Fibroblast of the aortic adventitia (primary cell): ENCODE measurements around the gene COL4A1. TPM values are rescaled to one million over a fixed set of nuclear protein-coding genes. Genes with fewer than 3 reads are reported as not detected.
A peak's percentile ranks its signal among the peaks of the same experiment; 100 is the strongest.

ENCODE experiments used
- DNase-seq: peaks from one replicate; pipeline ENCODE4 v3.0.0-alpha.2; 2010; ENCODE audit warnings: low read depth
- H3K4me3 ChIP-seq: 2 replicates; pipeline ENCODE4 v1.5.1; 2011; ENCODE audit warnings: low read depth, mild to moderate bottlenecking, control low read depth, low read length, moderate library complexity
- total RNA-seq: library from RNA; depleted of rRNA; stranded (reverse); fragments of >200 nt; gene quantifications from 2 replicates; pipeline ENCODE4 v1.2.3, GENCODE V29; 2012; ENCODE audit warnings: low replicate concordance
- TF ChIP-seq, protein P1 (sequence below): IDR thresholded peaks from 2 replicates; pipeline ENCODE4 v1.5.1; 2011; ENCODE audit warnings: mild to moderate bottlenecking, low read length, control low read depth, inconsistent platforms; ENCODE audit not compliant: insufficient read depth

The COL4A1 gene
- total RNA-seq, 1 donor, result 43.7 TPM

DNA sequence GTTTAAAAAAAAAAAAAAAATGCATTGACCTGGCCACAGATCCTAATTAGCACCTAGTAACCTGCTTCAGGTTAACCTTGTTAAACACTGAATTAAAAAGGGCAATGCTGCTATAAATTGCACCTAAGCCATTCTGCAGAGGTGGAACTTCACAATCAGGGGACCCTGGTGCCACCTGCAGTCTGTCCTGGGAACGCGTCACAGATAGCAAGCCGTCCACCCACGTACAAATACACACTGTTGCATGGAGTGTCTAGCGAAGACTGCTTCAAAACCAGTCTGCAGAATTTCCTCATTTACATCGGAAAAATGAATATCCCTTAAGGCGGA lies 169.3 kb downstream of the COL4A1 start:
- TF ChIP-seq, protein P1, sequence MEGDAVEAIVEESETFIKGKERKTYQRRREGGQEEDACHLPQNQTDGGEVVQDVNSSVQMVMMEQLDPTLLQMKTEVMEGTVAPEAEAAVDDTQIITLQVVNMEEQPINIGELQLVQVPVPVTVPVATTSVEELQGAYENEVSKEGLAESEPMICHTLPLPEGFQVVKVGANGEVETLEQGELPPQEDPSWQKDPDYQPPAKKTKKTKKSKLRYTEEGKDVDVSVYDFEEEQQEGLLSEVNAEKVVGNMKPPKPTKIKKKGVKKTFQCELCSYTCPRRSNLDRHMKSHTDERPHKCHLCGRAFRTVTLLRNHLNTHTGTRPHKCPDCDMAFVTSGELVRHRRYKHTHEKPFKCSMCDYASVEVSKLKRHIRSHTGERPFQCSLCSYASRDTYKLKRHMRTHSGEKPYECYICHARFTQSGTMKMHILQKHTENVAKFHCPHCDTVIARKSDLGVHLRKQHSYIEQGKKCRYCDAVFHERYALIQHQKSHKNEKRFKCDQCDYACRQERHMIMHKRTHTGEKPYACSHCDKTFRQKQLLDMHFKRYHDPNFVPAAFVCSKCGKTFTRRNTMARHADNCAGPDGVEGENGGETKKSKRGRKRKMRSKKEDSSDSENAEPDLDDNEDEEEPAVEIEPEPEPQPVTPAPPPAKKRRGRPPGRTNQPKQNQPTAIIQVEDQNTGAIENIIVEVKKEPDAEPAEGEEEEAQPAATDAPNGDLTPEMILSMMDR, result no peak
- peak; percentile 27 for DNase-seq
- H3K4me3 ChIP-seq, result peak overlapping the region; percentile 74

DNA sequence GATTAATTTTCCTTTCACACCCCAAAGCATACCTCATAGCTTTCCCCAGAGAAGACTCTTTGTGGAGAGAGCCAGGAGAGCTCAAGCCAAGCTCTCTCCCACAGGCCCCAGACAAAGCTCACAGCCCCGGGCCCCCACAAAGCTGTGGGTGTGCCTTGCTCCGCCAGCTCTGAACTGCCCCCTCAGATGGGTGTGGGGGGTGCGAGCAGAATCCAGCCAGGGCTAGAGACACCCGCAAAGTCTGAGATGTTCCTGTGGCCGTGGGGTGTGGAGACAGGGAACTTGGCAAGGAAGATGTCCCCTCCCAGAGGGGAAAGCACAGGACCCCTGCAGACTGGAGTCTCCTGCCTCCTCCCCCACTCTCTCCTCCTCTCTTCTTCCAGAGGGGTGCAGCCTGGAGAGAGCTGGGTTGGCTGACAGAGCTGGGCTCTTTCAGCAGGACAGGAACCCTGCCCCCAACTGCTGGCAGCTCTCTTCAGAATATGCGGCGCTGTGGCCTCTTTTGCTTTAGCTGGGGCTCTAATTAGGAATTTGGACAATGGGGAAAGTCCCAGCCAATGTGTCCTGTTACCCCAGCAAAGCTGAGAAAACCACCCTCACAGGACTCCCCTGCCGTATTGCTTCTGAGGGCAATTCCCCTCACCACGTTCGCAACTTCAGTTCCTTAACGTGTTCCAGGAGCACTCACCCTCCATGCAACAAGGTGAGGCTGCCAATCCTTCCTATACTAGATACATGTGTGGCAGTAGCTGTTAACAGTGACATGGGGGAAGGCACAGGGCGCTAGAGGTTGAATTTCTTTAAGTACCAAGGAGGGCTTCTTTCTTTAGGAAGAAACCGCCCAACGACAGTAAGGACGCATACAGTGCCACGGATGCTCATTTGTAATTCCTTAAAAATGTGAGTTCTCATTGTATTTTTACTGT lies 170.0 kb downstream of the COL4A1 start:
- H3K4me3 ChIP-seq, result no peak overlapping the region
- TF ChIP-seq, protein P1, result no peak
- DNase-seq, result no peak

DNA sequence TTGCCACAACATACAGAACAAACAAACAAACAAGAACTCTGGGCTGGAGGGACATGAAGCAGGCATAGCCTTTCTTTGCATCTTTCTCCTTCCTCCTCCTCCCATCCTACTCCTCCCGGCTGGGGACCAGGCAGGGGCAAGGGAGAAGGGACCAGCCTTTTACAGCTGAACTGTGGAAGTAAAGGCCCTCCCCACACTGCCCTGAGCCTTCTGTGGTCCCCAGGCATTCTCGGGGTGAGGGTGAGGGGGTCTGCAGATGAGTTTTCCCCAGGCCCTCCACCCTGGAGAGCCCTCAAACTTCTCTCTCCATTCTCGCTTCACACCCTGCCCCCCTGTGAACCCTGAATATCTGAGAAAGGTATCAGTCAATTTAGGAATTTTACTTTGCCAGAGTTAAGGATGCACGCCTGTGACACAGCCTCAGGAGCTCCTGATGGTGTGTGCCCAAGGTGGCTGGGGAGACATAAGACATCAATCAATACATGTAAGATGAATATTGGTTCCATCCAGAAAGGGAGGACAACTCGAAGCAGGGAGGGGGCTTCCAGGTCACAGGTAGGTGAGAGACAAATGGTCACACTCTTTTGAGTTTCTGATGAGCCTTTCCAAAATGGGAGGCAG lies 170.9 kb downstream of the COL4A1 start:
- H3K4me3 ChIP-seq, result no peak overlapping the region
- no peak for DNase-seq
- TF ChIP-seq, protein P1, result no peak

DNA sequence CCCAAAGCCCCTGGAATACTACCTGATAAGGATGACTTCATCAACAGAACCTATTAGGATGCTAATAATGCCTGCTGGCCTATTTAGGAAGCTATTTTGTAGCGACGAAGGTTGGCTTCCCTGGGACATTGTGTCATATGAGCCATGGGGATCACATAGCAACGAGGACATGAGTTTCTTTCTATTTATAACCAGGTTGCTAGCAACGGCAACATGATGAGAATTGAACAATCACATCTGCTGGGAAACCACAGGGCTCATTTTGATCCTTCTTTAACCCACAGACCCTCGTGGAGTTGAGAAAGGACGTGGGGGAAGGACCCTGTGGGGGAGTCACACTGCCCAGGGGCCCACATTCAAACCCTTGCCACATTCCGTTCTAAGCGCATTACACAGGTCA lies 172.2 kb downstream of the COL4A1 start:
- H3K4me3 ChIP-seq, result no peak overlapping the region
- TF ChIP-seq, protein P1, result no peak
- DNase-seq, result no peak

DNA sequence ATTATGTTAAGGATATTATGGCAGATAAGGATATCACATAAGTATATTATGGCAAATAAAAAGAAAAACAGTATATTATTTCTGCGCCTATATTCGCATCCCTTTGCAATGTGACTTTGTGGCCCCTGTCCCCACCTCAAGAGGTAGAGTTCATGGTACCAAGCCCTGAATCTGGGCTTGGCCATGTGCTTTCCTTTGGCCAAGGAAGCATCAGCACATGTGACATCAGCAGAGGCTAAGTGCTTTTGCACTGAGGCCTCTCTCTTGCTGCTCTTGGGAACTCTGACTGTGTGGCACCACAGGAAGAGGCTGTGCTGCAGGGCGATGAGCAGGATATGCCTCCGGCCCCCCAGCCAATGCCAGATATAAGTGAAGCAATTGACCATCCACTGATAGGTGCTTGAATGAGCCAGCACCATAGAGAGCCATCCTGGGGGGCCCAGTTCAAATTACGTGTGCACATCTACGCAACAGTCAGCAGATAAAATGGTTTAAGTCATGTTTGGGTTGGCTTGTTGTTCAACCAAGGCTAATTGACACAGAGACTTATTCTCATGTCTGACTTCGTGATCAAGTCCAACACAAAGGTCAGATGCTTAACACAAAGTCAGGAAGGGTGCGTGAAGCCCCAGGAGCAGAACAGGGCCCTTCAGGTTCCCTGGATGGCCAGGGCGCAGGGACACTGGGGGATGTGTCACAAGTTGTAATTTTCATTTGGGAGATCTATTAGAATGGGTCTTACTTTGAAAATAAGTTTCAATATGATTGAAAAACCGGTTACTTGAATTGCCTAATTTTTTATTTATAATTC lies 173.3 kb downstream of the COL4A1 start:
- H3K4me3 ChIP-seq, result no peak overlapping the region
- no peak for DNase-seq
- TF ChIP-seq, protein P1, result no peak

DNA sequence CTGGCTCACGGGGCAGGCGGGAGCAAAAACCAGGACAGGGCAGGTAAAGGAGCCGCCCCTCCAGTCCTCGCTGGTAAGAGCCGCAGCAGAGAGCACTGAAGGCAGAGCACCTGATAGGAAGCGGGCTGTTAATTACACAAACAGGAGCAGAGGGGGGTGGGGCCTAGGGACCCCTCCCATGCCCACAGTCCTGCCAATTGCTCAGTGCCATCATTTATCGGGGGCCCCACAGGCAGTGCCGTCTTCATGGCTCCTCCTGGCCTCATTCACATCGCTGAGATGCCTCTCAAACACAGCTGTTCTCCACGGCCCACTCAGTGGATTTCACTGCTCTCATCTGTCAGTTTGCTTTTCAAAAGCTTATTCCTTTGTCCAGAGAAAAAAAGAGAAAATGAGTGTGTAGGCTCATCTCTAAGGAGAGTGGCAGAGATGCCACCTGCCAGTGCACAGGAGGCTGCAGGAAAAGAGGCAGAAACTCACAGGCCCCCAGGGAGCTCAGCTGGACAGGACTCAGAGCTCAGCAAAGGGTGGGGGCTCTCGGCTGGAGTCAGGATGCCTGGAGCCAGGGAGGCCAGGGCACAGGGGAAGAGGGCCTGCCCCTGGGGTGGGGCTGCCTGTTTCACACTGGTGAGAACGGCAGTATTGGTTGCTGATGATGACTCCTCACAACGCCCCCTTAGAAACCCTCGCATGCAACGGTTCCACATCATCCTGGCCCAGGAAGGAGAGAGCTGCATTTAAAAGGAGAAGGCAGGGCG lies 174.6 kb downstream of the COL4A1 start:
- H3K4me3 ChIP-seq, result no peak overlapping the region
- DNase-seq, result no peak
- TF ChIP-seq, protein P1, result no peak
